HG02981 (cell line): ENCODE results near the gene CLASRP.

Experiments
- ATAC-seq: cut with Tn5 transposase; IDR thresholded peaks from one replicate; pipeline ENCODE4 v1.9.1; 2021; ENCODE audit warnings: mild to moderate bottlenecking, moderate library complexity; ENCODE audit not compliant: unreplicated experiment

Gene CLASRP

DNA sequence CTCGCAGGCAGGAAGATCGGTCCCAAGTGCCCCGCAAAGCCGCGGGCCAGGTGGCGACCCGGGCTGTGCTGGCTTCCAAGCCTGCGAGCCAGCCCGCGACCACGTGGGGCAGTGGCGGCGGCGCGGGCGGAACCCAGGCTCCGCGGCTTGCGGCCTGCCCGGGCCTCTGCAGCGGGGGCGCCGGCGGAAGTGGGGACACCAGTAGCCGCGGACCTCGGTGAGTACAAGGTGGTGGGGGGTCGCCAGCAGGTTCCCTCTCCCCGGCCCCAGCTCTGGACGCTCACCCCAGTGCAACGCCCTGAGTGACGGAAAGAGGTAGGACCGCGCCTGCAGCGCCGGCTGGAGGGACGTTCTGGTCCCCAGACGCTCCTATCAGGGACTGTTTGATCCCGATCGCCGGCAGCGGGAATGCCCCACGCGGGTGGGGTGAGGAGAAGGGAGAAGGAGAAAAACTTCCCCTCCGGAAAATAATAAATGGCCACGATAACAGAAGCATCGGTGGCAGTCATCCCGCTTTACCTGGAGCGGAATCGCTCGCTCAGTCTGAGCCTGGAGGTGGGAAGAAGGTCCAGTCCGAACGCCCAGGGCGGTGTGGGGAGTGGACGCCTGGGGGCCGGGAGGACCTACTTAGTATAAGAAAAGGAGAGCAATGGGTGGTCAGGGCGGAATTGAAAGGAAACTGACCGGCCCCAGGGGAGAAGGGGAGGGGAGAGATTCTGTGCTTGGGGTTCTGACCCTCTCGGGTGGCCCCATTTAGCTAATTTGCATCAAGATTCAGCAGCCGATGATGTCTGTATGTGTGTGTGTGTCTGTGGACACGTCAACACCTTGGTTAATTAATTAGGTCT is 40.4 kb downstream of the CLASRP start, which contains the start of gene GEMIN7:
Gene GEMIN7 (plus strand): TSS at position 198 of the 848 bp plus-strand sequence. CDS start 10,855 bp downstream, outside the sequence.
- ATAC-seq: no peak

DNA sequence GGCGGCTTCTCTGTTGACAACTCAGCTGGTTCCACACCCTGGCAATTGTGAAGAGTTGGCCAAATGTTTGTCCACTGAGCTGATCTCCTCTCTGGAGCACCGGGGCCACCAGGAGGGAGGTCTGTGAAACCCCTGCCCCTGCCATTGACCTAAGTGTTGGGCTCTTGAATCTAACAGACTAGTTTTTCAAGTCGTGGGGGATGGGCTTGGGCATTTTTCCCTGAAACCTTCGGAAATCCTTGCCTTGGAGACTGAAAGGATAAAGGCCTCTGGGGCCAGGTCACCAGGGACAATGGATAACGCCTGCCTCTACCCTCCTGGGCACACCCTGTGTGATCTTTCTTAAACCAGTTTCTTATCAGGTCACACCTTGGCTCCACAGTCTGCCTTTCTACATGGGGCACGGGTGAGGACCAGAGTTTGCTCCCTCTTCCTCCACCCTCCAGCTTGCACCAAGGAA is 41.1 kb downstream of the CLASRP start:
- no peak for ATAC-seq

DNA sequence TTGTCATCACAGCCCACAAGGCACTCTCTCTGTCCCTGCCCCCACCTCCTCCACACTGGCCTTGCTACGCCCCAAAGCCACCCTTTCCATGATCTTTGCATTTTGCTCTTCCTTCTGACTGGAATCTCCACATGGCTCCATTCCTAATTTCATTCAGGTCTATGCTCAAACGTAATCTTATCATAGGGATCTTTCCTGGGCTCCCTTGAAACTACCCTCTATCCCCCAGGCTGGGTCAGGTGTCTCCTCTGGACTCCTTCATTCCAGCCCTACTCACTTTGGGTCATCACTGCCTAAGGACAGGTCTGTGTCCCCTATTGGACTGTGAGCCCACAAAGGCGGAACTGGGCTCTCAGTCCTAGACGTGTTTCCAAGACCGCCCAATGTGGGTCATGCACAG is 43.3 kb downstream of the CLASRP start:
- ATAC-seq: no peak

DNA sequence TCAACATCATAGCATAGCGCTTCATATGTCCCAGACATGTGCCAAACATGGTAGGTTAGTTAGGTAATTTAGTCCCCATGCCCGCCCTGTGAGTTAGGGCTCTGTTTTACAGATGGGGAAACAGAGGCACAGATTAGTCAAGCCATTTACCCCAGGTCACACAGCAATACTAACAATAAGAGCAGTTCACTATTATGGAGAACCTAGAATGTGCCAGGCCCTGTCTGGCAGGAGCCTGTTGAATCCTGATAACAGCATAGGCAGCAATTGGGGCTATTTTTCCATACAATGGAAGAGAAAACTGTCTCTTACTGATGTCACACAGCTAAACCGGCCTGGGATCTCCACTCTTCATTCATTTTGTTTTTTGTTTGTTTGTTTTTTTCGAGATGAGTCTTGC is 47.6 kb downstream of the CLASRP start:
- no peak for ATAC-seq

DNA sequence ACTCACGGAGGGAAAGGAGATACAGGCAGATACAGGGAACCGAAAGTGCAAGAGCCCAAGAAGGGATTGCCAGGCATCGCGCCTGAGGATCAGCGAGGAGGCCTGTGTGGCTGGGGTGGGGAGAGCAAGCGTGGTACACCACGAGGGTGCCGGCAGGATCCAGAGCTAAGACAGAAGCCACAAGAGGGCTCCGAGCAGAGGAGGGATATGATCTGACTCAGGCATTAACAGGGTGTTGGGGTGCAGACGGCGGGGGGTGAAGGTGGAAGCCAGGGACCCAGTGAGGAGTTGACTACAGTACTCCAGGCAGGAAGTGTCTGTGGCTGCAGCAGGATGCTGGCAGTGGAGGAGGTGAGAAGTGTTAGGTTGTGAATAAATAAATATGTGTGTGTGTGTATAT is 48.7 kb downstream of the CLASRP start:
- no peak for ATAC-seq

DNA sequence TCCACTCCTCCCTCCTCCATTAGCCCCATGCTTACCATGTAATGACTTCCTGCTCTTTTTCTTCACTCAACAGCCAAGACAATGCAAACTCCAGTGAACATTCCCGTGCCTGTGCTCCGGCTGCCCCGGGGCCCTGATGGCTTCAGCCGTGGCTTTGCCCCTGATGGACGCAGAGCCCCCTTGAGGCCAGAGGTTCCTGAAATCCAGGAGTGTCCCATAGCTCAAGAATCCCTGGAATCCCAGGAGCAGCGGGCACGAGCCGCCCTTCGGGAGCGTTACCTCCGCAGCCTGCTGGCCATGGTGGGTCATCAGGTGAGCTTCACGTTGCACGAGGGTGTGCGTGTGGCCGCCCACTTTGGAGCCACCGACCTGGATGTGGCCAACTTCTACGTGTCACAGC is 51.2 kb downstream of the CLASRP start:
- no peak for ATAC-seq

DNA sequence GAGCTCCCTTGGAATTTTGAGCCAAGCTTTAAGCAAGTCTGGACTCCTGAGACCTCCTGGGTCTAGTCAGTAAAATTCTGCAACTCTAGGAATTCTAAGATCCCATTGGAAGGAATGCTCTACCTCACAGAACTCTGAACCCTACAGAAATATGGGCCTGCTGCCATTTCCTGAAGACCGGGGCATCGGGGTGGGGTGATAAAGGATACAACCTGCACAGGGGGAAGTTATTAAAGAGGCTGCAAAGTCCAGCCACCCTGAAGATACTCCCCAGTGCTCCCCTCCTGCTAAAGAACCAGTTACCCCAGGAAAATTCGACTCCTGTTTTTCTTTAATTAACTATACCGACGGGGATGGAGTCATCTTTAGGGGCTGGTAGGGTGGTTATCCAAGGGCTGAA is 51.8 kb downstream of the CLASRP start:
- ATAC-seq: no peak

DNA sequence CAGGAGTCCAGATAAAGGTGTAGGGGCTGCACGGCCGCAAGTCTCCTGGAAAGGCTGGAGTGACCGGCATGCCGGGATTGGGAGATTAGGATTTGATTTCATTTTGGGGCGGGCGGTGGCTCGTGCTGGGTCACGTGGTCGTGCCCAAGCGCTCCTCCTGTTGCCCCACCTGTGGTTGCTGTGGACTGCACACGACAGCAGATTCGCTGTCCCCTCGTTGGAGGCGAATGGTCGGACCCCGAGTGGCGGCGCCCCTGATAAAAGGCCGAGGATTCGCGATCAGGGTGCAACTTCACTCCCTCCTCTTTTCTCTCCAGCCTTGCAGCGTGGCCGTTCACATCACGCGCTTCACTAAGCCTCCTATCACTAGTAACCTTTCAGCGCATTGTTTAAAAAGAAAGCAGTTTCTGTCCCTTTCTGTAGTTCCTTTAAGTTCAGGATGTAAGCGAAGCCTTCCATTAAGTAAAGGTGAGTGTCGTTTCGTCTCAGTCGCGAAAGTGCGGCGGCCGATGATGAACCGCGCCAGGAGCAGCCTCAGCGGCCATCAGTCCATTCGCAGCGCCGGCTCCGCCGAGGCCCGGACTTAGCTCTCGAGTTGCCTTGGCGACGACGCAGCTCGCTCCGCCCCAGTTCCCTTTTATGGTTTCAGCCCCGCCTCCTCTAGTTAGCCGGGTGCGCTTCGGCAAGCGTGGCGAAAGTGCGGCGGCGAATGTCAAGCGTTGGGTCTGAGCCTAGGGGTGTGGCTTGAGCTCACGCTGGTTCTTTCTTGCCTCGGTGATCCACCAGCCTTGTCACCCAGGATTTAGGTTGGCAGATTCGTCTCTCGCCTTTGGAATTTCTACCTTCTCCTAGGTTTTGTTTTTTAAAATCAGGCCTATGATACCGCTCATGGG is 52.4 kb downstream of the CLASRP start:
- peak; percentile 62 for ATAC-seq

DNA sequence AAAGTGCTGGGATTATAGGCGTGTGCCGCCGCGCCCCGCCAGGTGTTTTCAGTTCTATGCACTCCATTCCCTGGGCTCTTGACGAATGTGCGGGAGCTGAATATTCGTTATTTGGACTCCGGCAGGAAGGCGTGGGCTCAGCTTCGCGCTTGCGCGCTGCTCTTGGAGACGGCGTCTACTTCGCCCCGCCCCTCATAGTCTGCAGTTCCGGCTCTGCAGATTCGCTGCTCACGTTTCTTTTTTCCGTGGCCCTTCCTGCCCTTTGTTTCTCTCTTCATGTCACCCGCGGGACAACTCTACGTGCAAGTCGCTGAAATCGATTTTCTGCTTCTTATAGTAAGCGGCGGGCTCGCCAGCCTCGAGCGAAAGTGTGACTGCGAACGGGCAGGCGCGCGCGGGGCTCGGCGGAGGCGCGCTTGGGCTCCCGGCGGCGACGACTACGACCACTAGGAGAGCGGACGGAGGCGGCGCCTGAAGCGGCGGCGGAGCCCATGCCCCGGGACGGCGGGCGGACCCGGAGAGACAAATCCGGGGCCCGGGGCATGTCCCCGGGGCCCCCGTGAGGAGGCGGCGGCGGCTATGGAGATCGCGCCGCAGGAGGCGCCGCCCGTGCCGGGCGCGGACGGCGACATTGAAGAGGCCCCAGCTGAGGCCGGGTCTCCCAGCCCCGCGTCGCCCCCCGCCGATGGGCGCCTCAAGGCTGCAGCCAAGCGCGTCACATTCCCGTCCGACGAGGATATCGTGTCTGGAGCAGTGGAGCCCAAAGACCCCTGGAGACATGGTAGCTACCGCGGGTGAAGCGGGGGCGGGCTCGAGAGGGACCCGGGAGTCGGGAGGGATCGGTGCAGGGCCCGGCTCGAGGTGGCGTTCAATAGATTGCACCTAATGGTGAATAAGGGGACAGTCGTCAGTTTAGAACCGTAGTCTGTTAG is 54.2 kb downstream of the CLASRP start, which contains the start of gene PPP1R37:
Gene PPP1R37 (plus strand): TSS at position 433 of the 932 bp plus-strand sequence. CDS start 147 bp downstream, at position 580.
- ATAC-seq: peak; percentile 62

DNA sequence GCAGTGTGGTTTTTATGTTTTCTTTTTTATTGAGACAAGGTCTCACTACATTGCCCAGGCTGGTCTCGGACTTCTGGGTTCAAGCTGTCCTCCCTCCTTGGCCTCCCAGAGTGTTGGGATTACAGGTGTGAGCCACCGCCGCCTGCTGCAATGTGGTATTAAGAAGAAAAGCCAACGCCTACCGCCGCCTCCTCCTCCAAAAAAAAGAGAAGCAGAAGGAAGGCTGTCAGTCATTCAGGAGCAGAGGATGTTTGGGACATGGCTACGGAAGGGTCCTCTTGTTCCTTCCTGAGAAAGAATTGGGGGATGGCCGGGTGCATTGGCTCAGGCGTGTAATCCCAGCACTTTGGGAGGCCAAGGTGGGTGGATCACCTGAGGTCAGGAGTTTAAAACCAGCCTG is 55.3 kb downstream of the CLASRP start:
- no peak for ATAC-seq

DNA sequence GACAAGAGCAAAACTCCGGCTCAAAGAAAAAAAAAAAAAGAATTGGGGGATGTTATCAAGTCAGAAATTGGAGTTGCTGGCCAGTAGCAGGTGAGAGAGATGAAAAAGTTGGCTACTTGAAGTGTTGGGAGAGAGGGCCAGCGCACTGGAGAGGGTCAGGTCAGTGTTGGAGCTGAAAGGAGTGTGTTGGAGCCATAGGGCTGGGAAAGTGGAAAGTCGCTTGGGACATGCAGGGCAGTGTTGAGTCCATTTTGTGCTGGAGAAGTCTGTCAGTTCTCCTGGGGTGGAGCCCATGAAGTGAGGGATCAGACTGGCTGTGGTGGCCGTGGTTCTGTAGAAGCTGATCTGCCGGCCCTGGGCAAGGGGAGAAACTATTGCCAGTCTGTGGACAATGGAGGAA is 55.9 kb downstream of the CLASRP start:
- no peak for ATAC-seq

DNA sequence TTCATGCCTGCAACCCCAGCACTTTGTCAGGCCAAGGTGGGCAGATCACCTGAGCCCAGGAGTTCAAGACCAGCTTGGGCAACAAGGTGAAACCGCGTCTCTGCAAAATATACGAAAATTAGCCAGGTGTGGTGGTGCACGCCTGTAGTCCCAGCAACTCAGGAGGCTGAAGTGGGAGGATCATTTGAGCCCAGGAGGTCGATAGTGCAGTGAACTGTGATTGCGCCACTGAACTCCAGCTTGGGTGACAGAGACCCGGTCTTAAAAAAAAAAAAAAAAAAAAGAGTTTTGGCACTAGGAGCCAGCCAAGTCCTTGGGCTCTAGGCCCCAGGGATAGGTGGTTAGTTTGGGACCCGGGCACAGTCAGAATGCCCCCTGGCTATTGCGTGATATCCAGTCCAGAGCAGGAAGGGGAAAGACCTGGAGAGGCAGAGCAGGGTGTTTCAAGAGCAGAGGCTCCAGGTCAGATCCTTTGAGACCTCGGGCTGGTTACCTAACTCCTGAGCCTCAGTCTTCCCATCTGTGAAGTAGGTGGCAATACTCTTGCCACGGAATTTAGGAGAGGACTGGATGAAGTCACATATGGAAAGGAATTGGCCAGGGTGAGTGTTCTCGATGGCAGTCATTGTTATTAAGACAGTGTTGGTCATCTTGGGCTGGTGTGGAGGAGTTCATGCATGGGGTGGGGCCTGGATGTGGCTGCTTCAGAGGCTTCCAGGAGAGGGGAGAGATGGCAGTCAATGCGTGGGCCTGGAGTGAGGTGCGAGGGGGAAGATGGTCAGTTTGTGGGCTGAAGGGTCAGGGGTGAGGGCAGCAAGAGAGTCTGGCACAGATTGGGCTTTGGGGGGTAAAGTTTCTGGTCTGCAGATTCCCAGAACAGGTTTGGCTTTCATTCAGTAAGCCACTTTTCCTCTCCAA is 56.9 kb downstream of the CLASRP start:
- no peak for ATAC-seq

DNA sequence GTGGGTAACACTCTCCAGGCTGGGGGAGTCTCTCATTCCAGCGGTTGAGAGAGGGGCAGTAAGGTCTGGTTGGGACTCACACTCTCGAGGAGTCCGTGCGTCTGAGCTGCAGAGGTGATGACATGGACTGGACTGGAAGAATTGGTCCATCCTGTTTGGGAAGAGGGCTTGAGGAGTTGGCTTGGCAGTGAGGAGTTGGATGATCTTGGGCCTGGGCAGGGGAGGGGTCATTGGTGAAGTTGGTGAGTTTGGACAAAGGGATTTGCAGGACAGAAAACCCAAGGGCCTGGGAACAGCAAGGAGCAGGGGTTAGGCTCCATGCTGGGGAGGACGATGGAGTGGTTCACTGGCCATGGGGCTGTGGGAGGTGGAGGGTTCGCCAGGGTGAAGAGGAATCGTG is 57.9 kb downstream of the CLASRP start:
- no peak for ATAC-seq

DNA sequence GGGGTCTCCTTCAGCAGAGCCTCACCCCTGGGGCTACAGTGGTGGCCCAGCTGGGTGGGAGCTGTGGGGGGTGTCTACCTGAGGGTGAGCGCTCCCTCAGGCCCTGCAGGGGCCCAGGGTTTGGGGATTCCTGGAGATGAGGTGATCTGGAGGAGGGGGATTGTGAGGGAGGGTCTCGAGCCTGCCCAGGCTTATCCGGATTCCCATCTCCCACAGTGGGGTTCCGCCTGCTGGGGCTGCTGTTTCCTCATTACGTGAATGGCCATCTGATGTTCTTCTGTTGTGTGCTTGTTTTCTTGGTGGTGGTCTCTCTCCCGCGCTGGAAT is 58.6 kb downstream of the CLASRP start:
- ATAC-seq: no peak

DNA sequence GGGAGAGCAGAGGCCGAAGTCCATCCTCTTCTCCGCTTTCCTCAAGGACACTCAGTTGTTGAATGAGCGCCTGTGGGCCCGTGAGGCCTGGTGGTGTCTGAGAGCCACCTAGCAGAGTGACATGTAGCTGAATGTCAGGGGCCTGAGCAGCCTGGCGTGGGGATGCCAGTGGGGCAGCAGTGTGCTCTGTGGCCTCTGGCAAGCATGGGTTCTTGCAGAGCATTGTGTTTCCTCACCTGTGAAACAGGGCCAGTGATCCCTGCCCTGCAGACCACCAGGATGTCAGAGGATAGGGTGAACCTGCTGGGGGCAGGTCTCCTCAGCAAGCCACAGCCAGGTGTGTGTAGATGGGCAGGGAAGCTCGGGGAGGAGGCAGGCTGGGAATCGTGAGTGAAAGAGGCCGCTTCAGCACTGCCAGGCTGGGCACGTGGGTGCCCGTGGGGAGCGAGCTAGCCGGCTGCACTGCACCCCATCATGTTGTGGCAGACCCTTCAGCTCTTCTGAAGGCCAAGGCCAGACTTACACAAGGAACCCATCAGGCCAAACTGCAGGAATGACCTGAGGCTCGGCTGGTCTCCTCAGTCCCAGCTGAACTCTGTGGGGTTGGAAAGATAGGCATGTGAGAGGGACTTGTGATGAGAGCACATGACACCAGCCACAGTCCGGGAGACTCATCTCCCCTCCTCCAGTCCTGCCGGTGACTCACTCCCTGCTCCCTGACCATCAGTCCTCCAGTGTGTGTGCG is 59.1 kb downstream of the CLASRP start:
- no peak for ATAC-seq

DNA sequence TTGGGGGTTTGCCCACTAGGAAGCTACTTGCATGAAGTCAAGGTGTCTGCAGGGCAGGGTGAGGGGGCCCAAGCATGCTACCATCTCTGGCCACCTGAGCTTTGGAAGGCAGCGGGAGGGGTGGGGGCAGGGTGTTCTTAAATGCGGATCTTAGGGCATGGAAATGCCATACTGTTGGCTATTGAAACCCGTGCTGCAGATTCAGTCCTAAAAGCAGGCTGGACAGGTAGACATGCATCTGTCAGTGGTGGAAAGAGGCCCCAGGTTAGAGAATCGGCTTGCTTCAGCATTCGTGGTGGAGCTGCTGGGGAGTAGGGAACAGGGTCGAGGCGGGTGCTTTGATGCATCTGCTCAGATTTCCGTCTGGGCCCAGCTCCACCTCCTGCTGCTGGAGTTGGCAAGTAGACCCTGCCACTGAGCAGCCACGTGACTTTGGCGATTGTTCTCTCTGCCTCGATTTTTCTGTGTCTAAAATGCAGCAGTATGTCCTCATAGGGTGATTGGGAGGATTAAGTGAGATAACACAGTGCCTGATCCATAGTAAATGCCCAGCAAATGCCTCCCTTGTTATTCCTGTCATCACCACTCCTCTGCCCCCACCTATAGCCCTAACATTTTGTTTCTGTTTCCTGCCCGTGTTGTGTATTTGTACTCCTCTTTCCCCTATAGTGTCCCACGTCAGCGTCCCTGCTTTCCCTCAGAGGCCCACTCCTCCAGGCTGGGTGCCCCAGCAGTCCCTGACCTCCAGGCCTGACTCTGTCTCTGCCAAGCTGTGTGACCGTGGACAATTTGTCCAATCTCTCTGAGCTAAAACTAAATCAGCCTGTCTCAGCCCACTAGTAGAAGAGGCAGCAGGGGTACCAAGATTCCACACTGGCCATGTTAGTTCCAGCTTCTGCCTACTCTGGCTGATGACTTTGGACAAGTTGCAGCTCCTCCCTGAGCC is 59.9 kb downstream of the CLASRP start:
- ATAC-seq: no peak

DNA sequence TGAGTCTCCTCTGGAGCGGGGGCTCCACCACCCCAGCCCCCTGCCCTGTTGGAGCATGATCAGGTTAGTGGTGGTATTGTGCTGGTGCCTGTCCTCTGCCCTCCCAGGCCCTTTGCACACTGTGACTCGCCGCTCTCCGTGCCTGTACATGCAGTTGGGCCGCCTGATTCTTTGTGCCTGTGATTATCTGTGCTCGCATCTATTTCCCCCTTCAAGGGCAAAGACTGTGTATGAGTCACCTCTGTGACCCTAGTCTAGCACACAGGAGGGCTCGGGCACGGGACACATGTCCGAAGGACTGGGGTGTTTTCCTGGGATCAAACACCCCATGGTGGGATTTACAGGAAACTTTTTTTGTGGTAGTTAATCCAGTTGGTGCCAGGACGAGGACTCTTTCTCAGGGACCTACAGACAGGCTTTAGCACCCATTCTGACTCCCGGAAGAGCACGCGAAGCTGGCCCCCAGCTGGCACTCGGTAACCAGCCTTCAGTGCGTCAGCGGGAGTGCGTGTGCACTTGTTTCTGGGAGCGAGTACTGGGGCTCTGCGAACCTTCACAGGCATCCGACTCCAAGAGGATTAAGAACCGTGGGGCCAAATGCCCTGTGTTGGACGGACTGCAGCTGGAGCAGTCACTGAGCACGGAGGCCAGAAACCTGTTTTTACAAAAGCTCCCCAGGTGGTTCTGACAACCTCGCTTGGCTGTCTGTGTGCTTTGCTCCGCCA is 60.8 kb downstream of the CLASRP start:
- ATAC-seq: no peak
